Measurements from ENCODE around the gene RPL21. TPM values are rescaled to one million over a fixed set of nuclear protein-coding genes. Genes with fewer than 3 reads are reported as not detected.

Gene RPL21
- polyA plus RNA-seq, 4 donors, result 815 to 1,928 (median 1,534) TPM

DNA sequence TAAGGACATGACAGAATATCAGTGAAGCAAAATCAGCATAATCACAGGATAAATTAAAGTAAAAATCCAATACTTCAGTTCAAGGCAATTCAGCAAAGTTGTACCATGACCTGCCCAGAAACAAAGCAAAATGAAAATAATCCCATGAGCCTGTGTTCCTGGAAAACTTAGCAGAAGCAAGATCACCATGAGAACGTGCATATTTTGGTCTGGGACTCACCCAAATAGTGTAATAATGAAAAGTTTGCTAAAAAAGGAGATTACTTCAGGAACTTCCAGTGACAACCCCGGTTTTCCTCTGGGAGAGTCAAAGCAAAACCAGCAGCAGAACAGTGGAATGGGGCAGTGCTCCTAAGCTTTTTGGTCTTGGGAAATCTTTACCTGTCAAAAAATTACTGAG is 14.9 kb upstream of the RPL21 start:
- 60 to 67% (median 62%) methylated on average over 2 of the region's 2 CpGs for WGBS, 3 donors
- no peaks in the 10 kb centered on the region for H3K9me3 ChIP-seq (ENCODE audit: control insufficient read depth in 2 of 2, insufficient read depth in 1 of 2, low read depth in 1 of 2, low read length in 1 of 2)
- H3K36me3 ChIP-seq (ENCODE audit: control insufficient read depth in 3 of 3, insufficient read depth in 2 of 3, low read depth in 1 of 3, low read length in 3 of 3), result no peaks in the 10 kb centered on the region
- DNase-seq (no peak), FAIRE-seq (no peak)
- no peaks in the 10 kb centered on the region for H3K27me3 ChIP-seq (ENCODE audit: control insufficient read depth in 3 of 3, insufficient read depth in 3 of 3, low read length in 3 of 3)
- no peak overlapping the region for H3K4me3 ChIP-seq (ENCODE audit: low read depth in 1 of 3, low read length in 3 of 3)
- H3K27ac ChIP-seq (ENCODE audit: low read depth in 1 of 3, low read length in 2 of 3), result no peak overlapping the region
- no peaks in the 10 kb centered on the region for H3K4me1 ChIP-seq (ENCODE audit: control insufficient read depth in 3 of 3, insufficient read depth in 2 of 3, low read depth in 1 of 3, low read length in 2 of 3)

DNA sequence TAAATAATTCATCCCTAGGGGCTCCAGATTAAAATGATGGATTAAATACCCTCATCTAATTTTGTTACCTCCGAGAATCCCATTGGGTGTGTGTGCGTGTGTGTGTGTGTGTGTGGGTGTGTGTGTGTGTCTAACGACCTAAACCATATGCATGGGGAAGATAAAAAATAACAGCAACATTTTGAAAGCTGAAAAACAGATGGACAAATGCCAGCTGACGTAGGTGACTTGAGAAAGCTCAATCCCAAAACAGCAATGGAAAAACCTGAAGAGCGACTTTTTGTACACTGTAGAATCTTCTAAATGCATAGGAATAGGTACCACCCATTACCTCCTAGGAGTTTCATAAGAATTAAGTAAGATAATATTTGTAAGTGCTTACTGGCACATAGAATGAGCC is 8.7 kb upstream of the RPL21 start:
- no peak for FAIRE-seq

DNA sequence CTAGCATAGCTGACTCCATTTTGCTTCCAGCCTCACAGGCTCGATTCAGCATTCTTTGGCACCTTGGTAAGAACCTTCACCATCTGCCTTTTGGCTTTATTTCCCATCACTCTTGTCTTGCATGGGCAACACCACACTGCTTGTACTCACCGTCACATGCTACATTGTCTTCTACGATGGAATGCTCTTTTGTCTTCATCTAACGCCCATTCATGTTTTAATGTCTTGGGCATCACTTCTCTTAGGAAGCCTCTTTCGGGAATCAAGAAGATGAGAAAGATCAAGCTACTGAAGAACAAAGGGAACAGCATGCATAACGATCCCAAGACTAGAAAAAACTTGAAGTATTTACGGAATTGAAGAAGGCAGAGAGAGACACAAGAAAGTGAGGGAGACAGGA is 5.7 kb upstream of the RPL21 start:
- H3K27ac ChIP-seq (ENCODE audit: low read depth in 1 of 3, low read length in 2 of 3), result no peak overlapping the region
- H3K9me3 ChIP-seq (ENCODE audit: control insufficient read depth in 2 of 2, insufficient read depth in 1 of 2, low read depth in 1 of 2, low read length in 1 of 2), result no peaks in the 10 kb centered on the region
- peaks cover 0 to 2% (median 0%) of the 10 kb centered on the region in 3 donors for H3K36me3 ChIP-seq (ENCODE audit: control insufficient read depth in 3 of 3, insufficient read depth in 2 of 3, low read depth in 1 of 3, low read length in 3 of 3)
- H3K27me3 ChIP-seq (ENCODE audit: control insufficient read depth in 3 of 3, insufficient read depth in 3 of 3, low read length in 3 of 3), result no peaks in the 10 kb centered on the region
- WGBS, 3 donors, result 90% methylated on average over 7 of the region's 7 CpGs
- FAIRE-seq (no peak), DNase-seq (no peak)
- H3K4me3 ChIP-seq (ENCODE audit: low read depth in 1 of 3, low read length in 3 of 3), result no peak overlapping the region
- H3K4me1 ChIP-seq (ENCODE audit: control insufficient read depth in 3 of 3, insufficient read depth in 2 of 3, low read depth in 1 of 3, low read length in 2 of 3), result no peaks in the 10 kb centered on the region

More for the DNA sequence above, 8.7 kb upstream of the RPL21 start:
- Histone ChIP-seq H3K4me1 (ENCODE audit: control insufficient read depth in 3 of 3, insufficient read depth in 2 of 3, low read depth in 1 of 3, low read length in 2 of 3) (no peaks in the 10 kb centered on the region), H3K27me3 (ENCODE audit: control insufficient read depth in 3 of 3, insufficient read depth in 3 of 3, low read length in 3 of 3) (no peaks in the 10 kb centered on the region), H3K9me3 (ENCODE audit: control insufficient read depth in 2 of 2, insufficient read depth in 1 of 2, low read depth in 1 of 2, low read length in 1 of 2) (no peaks in the 10 kb centered on the region), H3K27ac (ENCODE audit: low read depth in 1 of 3, low read length in 2 of 3) (no peak overlapping the region), H3K36me3 (ENCODE audit: control insufficient read depth in 3 of 3, insufficient read depth in 2 of 3, low read depth in 1 of 3, low read length in 3 of 3) (peaks cover 0 to 2% (median 0%) of the 10 kb centered on the region in 3 donors), H3K4me3 (ENCODE audit: low read depth in 1 of 3, low read length in 3 of 3) (no peak overlapping the region)
- no peak for DNase-seq
- 79 to 85% (median 85%) methylated on average over 5 of the region's 5 CpGs for WGBS, 3 donors

DNA sequence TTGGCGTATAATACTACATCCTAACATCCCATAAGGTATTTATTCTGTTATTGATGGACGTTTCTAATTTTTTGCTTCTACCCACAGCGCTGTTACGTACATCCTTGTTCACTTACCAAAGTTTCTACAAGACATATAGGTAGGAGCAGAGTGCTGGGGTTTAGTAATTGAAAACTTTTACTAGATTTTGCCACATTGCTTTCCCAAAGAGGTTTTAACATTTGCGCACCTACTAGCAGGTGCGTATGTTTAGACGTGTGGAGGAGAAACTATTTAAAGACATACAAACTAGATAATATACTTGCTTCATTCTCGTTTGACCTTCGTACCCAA is 559 bp upstream of the RPL21 start:
- H3K4me3 ChIP-seq (ENCODE audit: low read depth in 1 of 3, low read length in 3 of 3), result peak overlapping the region; percentile 40 to 94 (median 90)
- peak overlapping the region; percentile 43 to 96 (median 94) for H3K27ac ChIP-seq (ENCODE audit: low read depth in 1 of 3, low read length in 2 of 3)
- FAIRE-seq, result no peak
- H3K4me1 ChIP-seq (ENCODE audit: control insufficient read depth in 3 of 3, insufficient read depth in 2 of 3, low read depth in 1 of 3, low read length in 2 of 3), result peaks cover 3 to 5% (median 3%) of the 10 kb centered on the region in 3 donors
- no peaks in the 10 kb centered on the region for H3K9me3 ChIP-seq (ENCODE audit: control insufficient read depth in 2 of 2, insufficient read depth in 1 of 2, low read depth in 1 of 2, low read length in 1 of 2)
- H3K27me3 ChIP-seq (ENCODE audit: control insufficient read depth in 3 of 3, insufficient read depth in 3 of 3, low read length in 3 of 3), result no peaks in the 10 kb centered on the region
- no peak for DNase-seq
- WGBS, 3 donors, result 0% methylated on average over 9 of the region's 9 CpGs
- peaks cover 0 to 12% (median 4%) of the 10 kb centered on the region in 3 donors for H3K36me3 ChIP-seq (ENCODE audit: control insufficient read depth in 3 of 3, insufficient read depth in 2 of 3, low read depth in 1 of 3, low read length in 3 of 3)

DNA sequence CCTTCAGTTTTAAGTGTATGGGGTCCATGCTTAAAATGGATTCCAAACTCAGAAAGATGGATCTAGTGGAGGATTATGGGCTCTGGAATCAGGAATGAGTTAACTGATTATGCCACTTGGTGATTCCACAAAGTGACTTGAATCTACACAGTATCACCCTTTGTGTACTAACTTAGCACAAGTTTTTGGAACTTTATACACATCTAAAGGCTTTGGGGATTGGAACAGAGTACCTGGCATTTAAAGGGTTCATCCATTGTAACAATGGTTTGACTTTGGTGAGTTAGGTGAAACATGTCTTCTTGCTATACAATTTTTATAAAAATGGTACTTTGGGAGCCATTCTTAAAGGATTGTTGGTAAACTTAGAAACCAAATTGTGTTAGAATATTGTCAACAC is 1.1 kb downstream of the RPL21 start:
- Histone ChIP-seq H3K9me3 (ENCODE audit: control insufficient read depth in 2 of 2, insufficient read depth in 1 of 2, low read depth in 1 of 2, low read length in 1 of 2) (no peaks in the 10 kb centered on the region), H3K4me1 (ENCODE audit: control insufficient read depth in 3 of 3, insufficient read depth in 2 of 3, low read depth in 1 of 3, low read length in 2 of 3) (peaks cover 3 to 5% (median 3%) of the 10 kb centered on the region in 3 donors), H3K27ac (ENCODE audit: low read depth in 1 of 3, low read length in 2 of 3) (peak overlapping the region in 2 of 3 donors; percentile 94 to 96), H3K27me3 (ENCODE audit: control insufficient read depth in 3 of 3, insufficient read depth in 3 of 3, low read length in 3 of 3) (no peaks in the 10 kb centered on the region), H3K36me3 (ENCODE audit: control insufficient read depth in 3 of 3, insufficient read depth in 2 of 3, low read depth in 1 of 3, low read length in 3 of 3) (peaks cover 2 to 17% (median 6%) of the 10 kb centered on the region in 3 donors), H3K4me3 (ENCODE audit: low read depth in 1 of 3, low read length in 3 of 3) (peak overlapping the region; percentile 90 to 94 (median 90))
- FAIRE-seq, result no peak
- DNase-seq, result no peak

DNA sequence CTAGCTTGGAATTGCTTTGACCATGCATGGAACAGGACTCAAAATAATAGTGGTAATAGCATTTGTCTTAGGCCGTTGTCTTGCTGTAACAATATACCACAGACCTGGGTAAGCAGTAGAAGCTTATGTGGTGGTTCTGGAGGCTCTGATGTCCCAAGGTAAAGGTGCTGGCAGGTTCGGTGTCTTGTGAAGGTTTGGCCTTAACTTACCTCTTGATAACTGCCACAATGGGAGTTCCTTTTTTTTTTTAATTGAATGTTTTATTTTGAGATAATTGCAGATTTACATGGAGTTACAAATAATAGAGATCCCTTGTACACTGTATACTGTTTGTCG is 5.8 kb downstream of the RPL21 start:
- Histone ChIP-seq H3K4me3 (ENCODE audit: low read depth in 1 of 3, low read length in 3 of 3) (no peak overlapping the region), H3K9me3 (ENCODE audit: control insufficient read depth in 2 of 2, insufficient read depth in 1 of 2, low read depth in 1 of 2, low read length in 1 of 2) (no peaks in the 10 kb centered on the region), H3K36me3 (ENCODE audit: control insufficient read depth in 3 of 3, insufficient read depth in 2 of 3, low read depth in 1 of 3, low read length in 3 of 3) (peaks cover 5 to 26% (median 15%) of the 10 kb centered on the region in 3 donors), H3K4me1 (ENCODE audit: control insufficient read depth in 3 of 3, insufficient read depth in 2 of 3, low read depth in 1 of 3, low read length in 2 of 3) (peaks cover 3 to 5% (median 3%) of the 10 kb centered on the region in 3 donors), H3K27ac (ENCODE audit: low read depth in 1 of 3, low read length in 2 of 3) (no peak overlapping the region), H3K27me3 (ENCODE audit: control insufficient read depth in 3 of 3, insufficient read depth in 3 of 3, low read length in 3 of 3) (no peaks in the 10 kb centered on the region)
- WGBS, 3 donors, result 86 to 88% (median 87%) methylated on average over 3 of the region's 3 CpGs
- FAIRE-seq (no peak), DNase-seq (no peak)

DNA sequence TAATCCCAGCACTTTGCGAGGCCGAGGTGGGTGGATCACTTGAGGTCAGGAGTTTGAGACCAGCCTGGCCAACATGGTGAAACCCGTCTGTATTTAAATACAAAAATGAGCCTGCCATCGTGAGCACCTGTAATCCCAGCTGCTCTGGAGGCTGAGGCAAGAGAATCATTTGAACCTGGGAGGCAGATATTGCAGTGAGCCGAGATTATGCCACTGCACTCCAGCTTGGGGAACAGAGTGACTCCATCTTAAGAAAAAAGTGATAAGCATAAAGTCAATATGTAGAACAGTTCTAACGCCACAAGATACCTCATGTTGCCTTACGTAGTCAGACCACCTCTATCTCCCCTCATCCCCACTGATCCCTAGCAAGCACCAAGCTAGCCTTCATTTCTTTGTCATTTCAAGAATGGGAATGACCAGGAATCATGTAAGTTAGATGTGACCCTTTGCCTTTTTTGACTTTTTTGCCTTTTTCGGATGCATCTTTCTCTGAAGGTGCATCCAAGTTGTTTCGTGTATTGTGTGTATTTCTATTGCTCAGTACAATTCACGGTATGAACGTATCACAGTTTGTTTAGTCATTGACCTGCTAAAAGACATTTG is 6.4 kb downstream of the RPL21 start:
- H3K4me1 ChIP-seq (ENCODE audit: control insufficient read depth in 3 of 3, insufficient read depth in 2 of 3, low read depth in 1 of 3, low read length in 2 of 3), result peaks cover 3 to 5% (median 3%) of the 10 kb centered on the region in 3 donors
- H3K4me3 ChIP-seq (ENCODE audit: low read depth in 1 of 3, low read length in 3 of 3), result no peak overlapping the region
- no peak overlapping the region for H3K27ac ChIP-seq (ENCODE audit: low read depth in 1 of 3, low read length in 2 of 3)
- DNase-seq (no peak), FAIRE-seq (no peak)
- H3K36me3 ChIP-seq (ENCODE audit: control insufficient read depth in 3 of 3, insufficient read depth in 2 of 3, low read depth in 1 of 3, low read length in 3 of 3), result peaks cover 5 to 30% (median 15%) of the 10 kb centered on the region in 3 donors
- 81 to 87% (median 82%) methylated on average over 11 of the region's 11 CpGs for WGBS, 3 donors
- H3K27me3 ChIP-seq (ENCODE audit: control insufficient read depth in 3 of 3, insufficient read depth in 3 of 3, low read length in 3 of 3), result no peaks in the 10 kb centered on the region
- no peaks in the 10 kb centered on the region for H3K9me3 ChIP-seq (ENCODE audit: control insufficient read depth in 2 of 2, insufficient read depth in 1 of 2, low read depth in 1 of 2, low read length in 1 of 2)

DNA sequence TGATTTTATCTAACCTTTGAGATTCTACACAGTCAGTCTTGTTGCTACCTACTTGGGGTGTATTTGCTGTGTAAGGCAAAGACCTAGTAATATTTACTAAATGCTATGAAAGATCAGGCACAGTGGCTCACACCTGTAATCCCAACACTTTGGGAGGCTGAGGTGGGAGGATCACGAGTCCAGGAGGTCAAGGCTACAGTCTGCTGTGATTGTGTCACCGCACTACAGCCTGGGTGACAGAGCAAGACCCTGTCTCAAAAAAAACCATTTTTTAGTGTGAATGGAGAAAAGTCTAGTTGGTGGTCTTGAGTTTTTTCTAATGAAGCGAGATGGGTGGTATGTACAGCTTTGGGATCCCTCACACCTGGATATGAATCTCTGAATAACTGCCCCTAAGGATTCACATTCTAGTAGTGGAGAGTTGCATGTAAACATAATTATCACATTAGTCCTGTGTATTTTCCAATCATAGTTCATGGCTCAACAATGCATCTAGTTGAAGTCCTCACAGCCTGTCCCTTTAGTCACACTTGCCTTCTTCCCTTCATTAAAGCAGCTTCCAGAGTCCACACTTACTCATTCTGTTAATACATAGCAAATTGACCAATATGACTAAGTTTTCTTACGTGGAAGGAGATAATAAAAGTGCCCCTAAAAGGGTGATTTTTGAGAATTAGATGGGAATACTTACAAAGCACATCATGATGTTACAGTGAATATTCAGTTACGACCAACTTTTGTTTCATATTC is 7.5 kb downstream of the RPL21 start:
- Histone ChIP-seq H3K27me3 (ENCODE audit: control insufficient read depth in 3 of 3, insufficient read depth in 3 of 3, low read length in 3 of 3) (no peaks in the 10 kb centered on the region), H3K27ac (ENCODE audit: low read depth in 1 of 3, low read length in 2 of 3) (peak overlapping the region in 1 of 3 donors; percentile 24), H3K36me3 (ENCODE audit: control insufficient read depth in 3 of 3, insufficient read depth in 2 of 3, low read depth in 1 of 3, low read length in 3 of 3) (peaks cover 5 to 30% (median 15%) of the 10 kb centered on the region in 3 donors), H3K4me3 (ENCODE audit: low read depth in 1 of 3, low read length in 3 of 3) (no peak overlapping the region), H3K4me1 (ENCODE audit: control insufficient read depth in 3 of 3, insufficient read depth in 2 of 3, low read depth in 1 of 3, low read length in 2 of 3) (peaks cover 3 to 5% (median 4%) of the 10 kb centered on the region in 3 donors), H3K9me3 (ENCODE audit: control insufficient read depth in 2 of 2, insufficient read depth in 1 of 2, low read depth in 1 of 2, low read length in 1 of 2) (no peaks in the 10 kb centered on the region)
- FAIRE-seq (no peak), DNase-seq (no peak)
- WGBS, 3 donors, result 82 to 90% (median 85%) methylated on average over 5 of the region's 5 CpGs
